Stimulated activated CD4-positive, alpha-beta T cell treated with anti-CD3 and anti-CD28 coated beads, Interleukin-2, amount 100 ng/mL, for 4 hours (primary cell): ENCODE results near the gene NR1D1.
A peak's percentile ranks its signal among the peaks of the same experiment; 100 is the strongest.

Experiments
- DNase-seq: peaks from one replicate; pipeline ENCODE4 v3.0.0-alpha.2; 2020; ENCODE audit warnings: low read depth

Gene NR1D1

DNA sequence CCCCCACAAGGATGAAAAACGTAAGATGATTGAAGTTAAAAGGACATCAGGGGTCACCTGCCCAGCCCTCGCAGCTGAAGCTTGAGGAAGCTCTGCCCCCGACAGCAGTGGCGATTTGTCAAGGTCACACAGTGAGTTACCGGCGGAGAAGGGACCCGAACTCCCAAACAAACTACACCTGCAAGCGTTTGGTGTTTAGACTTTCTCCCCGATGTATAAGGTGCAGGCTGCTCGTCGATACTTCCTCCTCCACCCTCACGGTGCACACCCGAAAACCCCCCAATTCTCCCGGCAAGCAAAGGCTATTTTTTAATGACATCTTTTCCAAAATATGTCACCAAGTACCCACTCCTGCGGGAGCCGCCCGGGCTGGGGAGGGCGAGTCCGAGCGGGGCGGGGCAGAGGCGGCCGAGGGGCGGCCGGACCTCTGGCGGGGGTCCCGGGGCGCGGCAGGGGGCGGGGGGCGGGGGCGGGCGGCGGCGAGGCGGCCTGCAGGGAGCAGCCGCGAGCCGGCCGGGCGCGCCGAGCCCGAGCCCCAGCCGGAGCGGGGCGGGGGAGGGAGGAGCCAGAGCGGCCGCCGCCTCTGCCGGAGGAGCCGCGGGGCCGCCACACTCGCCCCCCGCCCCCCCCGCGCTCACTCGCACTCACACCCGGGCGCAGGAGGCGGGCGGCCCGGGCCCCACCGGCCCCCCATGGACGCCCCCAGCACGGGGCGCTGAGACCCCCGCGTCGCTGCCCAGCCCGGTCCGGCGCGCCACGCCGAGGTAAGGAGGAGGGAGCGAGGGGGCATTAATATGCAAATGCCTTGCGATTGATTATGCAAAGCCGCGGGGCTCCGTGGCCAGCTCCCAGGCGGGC is 37.8 kb downstream of the NR1D1 start, which contains the start of gene THRA:
Gene THRA (plus strand): TSS at position 637 of the 858 bp plus-strand sequence. CDS start 11,524 bp downstream, outside the sequence.
- peak; percentile 55 for DNase-seq

DNA sequence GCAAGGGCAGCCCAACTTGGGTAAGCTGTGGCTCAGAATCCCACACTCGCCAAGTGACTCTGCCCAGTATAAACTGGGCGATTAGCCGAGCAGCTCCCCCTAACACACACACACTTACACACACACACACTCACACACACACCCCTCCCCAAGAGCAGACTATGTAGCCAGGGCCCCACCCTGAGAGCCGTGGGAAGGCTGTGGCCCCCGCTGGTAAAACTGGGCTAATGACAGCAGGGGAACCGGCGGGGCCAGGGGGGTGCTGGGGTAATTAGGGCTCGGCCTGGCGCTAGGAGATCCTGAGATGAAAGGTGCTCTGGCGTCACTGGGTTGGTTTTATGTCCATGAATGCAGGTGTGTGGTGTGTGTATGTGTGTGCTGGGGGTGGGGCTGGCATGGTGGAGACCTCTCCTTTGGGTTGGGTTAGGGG is 38.8 kb downstream of the NR1D1 start:
- no peak for DNase-seq

DNA sequence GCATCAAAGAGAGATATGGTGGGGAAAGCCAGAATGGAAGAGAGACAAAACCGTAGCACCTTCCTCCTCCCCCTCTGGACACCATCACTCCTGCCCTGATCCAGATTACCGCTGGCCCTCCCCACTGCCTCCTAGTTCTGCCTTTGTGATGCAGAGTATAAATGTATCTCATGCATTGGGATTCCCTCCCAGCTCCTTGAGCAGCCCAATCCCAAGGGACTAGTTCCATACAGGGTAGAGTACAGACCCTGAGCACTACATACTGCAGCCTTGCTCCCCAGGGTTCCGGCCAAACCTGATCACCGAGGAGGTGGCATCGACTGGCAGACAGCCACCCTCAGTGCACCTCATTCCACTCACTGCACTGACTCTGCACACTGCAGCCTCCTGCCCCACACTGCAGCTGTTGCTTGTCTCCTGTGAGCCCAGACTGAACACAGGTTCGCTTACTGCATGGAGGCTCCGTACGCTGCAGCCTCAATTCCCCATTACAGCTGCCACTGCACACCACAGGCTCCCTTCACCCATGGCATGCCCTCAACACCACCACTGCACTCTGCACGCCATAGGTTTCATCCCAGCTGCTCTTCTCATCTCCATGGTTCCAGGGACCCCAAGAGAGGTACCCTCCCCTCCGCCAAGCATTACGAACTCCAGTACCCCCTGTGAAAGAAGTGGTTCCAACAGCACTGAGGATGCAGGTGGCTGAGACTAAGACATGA is 39.3 kb downstream of the NR1D1 start:
- no peak for DNase-seq

DNA sequence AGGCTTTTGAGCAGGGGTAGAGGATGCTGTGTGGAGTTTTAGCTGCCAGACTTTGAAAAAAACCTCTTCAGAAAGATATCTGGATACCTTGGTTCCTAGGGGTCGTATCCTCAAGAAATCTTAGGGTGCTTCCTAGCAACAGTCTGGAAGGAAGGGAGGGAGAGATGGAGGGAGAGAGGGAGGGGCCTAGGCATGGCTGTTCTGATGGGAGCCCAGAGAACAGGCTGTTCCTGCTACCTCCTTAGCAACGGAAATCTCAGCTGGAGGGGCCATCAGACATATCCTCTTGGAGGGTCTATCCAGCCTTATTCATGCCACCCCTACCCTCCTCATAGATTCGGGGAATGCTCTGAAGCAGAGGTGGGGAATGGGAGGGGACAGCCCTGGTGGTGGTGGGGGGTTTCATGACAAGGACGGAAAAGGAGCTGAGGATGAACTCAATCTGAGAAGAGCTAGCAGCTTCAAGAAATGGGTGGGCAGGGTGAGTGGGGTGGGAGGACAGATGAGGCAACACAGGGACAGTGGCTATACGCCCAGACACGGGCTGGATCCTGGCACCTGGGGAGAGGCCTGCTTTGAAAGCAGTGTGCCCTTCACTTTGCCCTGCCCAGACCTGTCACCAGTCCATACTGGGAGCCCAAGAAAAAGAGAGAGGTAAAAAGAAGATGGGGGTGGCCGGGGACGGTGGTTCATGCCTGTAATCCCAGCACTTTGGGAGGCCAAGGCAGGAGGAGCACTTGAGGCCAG is 40.5 kb downstream of the NR1D1 start:
- DNase-seq = no peak

DNA sequence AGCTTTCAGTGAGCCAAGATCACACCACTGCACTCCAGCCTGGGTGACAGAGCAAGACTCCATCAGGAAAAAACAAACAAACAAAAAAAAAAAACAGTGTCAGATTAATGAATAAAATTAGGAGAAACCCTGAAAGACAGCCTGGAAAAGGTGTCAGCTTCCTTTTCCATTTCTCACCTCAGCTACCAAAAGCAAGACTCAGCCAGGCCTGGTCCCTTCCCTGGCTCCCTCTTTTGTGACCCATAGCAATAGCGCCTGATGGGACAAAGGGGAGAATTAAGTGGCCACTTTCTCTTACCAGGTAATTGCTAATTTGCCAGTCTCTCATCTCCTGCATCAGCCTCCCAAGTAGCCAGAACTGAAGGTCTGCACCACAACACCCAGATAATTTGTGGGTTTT is 41.5 kb downstream of the NR1D1 start:
- DNase-seq = no peak

DNA sequence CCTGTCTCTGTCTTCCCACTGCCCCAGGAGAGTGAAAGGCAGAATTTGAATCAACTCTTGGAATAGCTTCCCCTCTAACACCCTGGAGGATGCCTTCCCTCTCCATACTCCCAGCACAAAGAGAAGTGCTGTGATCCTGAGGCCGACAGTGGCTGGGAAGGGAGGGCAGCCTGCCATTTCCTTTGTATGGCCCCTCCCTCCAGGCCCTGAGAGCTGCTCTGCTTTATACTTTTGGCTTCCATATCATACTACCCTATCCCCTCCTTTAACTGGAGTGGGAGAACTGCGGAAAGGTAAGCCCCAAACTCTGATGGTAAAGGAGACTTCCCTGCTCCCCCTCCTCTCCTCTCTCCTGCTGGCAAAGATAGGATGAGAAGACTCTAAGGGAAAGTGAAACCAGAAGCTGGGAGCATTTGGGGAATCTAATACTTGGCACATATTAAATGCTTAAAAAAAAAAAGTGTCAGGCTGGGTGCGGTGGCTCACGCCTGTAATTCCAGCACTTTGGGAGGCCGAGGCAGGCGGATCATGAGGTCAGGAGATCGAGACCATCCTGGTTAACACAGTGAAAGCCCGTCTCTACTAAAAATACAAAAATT is 42.1 kb downstream of the NR1D1 start:
- DNase-seq = no peak

DNA sequence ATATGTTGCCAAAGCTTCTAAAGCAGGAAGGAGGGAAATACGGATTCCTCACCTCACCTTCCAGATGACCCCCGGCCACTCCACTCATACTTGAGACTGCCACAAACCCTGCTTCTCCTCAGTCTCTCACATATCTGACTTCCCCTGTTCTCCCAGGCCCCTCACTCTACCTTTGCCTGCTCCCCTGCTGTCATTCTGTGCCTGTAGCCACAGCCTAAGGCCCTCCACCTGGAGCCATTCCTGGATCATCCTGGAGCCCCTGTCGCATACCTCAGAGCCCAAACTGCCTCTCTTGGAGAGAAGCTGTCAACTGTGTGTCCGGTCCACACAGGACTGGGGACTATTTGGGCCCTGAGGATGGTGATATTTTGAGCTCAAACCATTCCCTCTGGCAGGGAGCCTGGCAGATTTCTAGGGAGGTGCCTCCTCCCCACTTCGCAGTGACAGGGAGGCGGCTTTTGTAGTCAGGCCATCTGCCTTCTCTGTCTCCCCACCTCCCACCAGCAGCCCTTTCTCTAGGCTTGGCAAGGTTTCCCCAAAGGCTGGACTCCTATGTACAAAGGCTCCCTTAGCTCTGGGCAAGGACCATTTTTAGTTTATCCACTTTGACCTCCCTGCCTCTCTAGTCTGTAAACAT is 43.9 kb downstream of the NR1D1 start:
- DNase-seq = no peak
